ENCODE results near the gene ANKRD16.
"Not testable (repeated sequence)": the region's sequence is repeated elsewhere in the genome, so short reads cannot be mapped to it uniquely, and the experiment has no call there.

The ANKRD16 gene

DNA sequence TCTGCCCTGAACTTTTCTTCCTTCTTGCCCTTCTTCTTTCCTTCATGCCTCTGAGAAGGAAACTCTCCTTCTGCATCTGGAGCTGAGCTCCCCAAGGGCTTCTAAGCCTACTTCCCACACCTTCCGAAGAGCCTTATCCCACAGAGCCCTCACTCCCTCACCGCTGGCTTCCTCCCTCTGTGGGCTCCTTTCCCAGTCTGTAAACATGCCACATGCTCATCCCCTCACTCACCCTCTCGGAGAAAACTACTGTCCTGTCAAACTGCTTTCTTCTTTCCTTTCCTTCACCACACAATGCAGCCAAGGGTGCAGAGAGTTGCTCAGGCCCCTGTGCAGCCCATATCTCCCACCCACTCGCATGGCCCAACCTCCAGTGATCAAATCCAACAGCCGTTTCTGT is 18.1 kb downstream of the ANKRD16 start:
- DNase-seq: no peak

DNA sequence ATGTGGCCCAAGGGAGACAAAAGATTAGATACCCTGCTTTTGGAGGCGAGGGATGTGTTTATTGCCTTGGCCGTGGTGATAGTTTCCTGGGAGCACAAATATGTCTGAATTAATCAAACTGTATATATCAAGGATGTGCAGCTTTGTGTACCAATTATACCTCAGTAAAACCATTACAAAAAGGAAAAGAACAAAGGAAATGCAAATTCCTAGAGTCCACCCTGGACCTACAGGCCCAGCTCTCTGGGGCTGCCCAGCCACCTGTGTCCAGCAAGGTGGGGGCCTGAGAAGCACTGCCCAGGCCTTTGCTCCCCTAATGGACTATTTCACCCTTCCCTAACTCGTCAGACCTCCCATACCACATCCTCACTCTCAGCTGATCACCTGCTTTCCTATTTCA is 20.5 kb downstream of the ANKRD16 start:
- DNase-seq: no peak

DNA sequence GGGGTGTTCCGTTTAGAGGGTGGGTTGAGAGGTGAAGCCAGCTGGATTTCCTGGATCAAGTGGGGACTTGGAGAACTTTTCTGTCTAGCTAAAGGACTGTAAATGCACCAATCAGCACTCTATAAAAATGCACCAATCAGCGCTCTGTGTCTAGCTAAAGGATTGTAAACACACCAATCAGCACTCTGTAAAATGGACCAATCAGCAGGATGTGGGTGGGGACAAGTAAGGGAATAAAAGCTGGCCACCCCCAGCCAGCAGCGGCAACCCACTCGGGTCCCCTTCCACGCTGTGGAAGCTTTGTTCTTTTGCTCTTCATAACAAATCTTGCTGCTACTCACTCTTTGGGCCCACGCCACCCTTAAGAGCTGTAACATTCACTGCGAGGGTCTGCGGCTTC is 21.3 kb downstream of the ANKRD16 start:
- not testable (repeated sequence) for DNase-seq

DNA sequence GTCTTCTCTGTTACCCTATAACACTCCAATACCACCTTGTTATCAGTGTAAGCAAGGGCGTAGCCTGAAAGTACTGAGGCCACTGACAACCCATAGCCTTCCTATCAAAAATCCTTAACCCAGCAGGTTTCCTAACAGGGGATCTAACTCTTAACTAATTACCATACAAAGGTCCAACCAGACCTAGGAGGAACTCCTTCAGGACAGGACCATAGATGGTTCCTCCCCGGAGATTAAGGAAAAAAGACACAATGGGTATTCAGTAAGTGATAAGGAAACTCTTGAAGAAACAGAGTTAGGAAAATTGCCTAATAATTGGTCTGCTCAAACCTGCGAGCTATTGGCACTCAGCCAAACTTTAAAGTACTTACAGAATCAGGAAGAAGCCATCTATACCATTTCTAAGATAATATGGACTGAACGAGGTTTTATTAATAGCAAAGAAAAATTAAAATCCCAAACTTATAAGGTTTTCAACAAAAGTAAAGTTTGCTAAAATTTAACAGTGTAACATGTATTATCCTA is 22.5 kb downstream of the ANKRD16 start:
- DNase-seq: not testable (repeated sequence)

DNA sequence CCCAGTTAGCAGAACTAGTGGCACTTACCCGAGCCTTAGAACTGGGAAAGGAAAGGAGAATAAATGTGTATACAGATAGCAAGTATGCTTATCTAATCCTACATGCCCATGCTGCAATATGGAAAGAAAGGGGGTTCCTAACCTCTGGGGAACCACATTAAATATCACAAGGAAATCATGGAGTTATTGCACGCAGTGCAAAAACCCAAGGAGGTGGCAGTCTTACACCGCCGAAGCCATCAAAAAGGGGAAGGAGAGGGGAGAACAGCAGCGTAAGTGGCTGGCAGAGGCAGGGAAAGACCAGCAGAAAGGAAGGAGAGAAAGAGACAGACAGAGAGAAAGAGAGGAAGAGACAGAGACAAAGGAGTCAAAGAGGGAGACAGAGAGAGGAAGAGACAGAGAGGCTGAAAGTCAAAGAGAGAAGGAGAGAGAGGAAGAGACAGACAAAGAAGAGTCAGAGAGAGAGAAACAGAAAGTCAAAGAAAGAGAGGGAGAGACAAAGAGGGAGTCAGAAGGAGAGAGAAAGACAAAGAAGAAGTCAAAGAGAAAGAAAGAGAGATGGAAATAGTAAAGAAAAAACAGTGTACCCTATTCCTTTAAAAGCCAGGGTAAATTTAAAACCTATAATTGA is 23.1 kb downstream of the ANKRD16 start:
- not testable (repeated sequence) for DNase-seq

DNA sequence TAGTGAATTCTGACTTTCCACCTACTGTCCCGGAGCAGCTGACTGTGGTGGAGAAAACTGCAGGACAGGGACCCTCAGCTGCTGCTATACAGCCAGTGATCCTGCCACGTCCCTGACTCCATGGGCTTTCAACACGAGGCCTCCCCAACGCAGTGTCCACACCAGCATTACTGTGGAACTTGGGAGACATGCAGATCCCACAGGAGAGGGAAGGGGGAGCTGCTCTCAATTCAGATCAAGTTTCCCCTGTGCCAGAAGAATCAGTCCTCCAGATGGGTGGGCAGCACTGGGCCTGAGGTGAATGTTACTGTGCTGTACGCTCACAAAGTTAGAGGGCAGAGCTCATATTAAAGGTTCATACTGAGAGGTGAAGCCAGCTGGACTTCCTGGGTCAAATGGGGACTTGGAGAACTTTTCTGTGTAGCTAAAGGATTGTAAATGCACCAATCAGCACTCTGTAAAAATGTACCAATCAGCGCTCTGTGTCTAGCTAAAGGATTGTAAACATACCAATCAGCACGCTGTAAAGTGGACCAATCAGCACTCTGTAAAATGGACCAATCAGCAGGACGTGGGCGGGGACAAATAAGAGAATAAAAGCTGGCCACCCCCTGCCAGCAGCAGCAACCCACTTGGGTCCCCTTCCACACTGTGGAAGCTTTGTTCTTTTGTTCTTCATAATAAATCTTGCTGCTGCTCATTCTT is 26.6 kb downstream of the ANKRD16 start:
- not testable (repeated sequence) for DNase-seq

DNA sequence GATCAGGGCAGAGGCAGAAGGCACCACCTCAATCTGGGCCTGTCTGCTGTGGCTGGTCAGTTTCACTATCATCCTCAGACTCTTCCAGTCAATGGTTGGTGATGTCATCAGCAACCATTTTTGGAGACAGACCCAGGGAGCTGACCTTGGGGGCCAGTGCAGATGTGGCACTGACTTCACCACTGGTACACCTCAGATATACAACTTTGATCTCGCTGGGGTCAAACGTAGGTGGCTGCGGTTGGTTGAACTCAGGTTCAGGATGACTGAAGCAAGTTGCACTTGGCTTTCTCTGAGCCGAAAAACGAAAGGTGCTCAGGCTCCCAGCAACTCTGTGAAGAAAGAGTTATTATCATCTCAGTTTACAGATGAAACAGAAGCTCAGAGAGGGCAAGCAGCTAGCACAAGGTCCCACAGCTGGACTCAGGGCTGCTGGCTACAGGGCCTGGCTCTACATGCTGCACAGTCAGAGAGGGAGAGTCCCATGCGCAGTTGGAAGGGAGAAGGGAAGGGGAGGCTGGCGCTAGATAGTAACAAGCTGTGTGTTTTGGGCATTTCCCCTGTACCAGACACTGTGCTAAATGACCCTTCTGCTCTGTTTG is 27.2 kb downstream of the ANKRD16 start:
- DNase-seq: no peak

DNA sequence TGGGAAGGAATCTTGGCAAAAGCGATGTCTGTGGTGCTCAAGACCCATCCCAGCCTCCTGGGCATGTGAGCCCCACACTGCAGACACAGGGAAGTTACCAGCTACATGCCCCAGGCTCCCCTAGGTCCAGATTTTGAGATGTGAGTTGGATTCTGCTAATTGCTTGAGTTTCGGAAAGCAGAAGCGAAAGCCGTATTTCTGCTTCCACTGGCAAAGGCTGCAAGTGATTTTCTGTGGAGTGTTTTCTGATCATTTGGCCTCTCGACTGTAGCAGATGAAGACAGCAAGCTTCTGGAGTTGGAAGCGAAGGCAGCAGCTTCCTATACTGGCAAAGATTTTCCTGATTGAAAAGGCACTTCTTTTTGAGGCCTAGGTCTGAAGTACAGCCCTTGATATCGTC is 29.6 kb downstream of the ANKRD16 start:
- no peak for DNase-seq

DNA sequence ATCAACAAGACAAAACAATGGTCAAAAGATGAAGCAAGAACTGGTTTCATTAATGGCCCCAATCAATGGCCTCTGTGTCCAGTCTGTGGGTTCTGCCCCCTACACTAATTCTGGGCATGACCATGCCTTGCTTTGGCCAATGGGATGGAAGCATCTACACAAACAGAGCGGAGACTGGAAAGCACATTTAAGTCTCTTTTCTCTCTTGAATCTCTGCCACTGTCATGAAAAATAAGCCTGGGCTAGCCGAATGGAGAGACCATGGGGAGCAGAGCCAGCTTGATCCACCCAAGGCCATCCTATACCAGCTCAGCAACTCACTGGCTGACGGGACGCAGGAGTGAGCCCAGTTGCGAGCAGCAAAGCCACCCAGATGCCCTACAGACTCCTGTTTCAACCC is 30.9 kb downstream of the ANKRD16 start:
- DNase-seq: no peak

DNA sequence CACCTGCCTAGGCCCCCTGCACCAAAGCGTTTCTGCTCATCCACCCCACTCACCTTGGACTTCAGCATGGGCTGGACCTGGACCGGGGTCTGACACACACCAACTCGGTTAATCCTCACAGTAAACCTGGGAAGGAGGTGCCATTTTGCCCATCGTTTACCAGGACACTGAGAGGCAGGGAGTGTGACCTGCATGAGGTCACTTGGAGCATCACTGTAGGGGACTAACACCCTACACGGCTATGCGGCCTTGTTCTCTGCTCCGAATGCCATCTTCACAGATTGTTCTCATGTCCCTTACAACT is 33.0 kb downstream of the ANKRD16 start:
- no peak for DNase-seq

DNA sequence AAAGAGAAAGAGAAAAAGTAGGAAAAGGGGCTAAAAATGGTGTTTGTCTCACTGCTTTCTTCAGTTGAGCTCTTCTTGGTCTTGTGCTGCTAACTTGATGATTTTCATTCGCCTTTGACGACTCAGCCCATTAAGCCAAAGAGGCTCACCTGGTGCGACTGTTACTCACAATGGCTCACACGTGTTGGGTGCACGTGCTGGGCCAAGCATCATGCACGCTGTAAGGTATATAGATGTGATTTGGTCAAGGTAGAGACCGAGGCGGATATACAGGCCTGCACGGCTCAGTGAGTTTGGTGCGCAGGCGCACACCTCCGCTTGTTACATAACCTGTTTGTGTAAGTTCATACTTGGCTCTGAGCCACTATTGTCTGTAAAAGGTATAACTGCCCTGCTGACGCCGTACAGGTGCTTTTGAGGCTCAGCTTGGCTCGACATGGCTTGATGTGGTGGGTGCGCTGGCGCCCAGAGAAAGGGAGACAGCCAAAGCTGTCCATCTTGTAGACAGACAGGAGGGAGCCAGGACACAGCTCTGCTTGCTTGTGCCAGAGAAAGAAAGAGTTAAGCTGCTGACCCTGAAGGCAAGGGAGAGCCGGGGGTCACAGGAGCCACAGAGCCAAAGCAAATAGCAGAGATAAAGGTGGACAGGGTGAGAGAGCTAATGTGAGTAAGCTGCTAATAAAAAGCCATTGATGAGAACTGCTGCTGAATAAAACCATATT is 33.6 kb downstream of the ANKRD16 start:
- no peak for DNase-seq

DNA sequence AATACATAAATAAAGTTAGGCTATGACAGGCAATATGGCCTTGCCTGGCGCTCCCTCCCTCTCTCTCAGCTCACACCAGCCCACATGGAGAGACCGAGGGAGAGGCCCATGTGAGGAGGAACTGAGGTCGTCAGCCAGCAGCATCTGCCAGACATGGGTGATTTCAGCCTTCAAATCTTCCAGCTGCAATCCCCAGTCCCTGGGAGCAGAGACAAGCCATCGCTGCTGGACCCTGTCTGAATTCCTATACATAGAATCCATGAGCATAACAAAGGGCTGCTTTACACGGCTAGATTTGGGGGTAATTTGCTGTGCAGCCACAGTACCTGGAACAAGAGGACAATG is 35.6 kb downstream of the ANKRD16 start:
- DNase-seq: no peak

DNA sequence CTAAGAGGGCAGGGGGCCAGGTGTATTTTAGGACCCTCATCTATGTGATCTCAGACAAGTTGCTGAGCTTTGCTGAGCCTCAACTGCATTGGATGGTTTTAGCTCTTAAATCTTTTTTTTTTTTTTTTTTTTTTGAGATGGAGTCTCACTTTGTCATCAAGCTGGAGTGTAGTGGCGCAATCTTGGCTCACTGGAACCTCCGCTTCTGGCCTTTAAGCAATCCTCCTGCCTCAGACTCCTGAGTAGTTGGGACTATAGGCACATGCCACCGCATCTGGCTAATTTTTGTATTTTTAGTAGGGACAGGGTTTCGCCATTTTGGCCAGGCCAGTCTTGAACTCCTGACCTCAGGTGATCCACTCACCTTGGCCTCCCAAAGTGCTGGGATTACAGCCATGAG is 43.0 kb downstream of the ANKRD16 start:
- DNase-seq: not testable (repeated sequence)

DNA sequence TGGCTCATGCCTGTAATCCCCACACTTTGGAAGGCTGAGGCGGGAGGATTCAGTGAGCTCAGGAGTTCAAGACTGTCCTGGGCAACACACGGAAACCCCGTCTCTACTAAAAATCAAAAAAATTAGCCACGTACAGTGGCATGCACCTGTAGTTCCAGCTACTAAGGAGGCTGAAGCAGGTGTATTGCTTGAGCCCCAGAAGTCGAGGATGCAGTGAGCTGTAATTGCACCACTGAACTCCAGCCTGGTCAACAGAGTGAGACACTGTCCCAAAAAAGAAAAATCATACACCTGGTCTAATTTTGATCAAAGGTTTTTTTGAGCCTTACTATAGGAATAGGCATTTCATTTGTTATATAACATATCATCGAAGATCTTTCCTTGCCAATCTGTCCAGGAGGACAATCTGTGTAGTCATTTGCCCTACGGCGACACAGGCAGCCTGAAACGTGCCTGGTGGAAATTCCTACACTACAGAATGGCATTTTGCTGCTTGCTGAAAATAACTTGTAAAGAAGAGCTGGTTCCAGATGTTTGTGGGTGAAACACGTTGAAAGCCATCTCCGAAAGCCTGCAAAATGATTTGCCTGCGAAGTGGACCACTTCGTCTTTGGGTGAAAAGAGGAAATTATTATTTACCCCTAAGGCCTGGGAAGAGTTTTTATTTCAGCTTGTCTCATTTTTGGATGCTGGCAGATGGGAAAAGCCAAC is 45.2 kb downstream of the ANKRD16 start:
- DNase-seq: no peak

DNA sequence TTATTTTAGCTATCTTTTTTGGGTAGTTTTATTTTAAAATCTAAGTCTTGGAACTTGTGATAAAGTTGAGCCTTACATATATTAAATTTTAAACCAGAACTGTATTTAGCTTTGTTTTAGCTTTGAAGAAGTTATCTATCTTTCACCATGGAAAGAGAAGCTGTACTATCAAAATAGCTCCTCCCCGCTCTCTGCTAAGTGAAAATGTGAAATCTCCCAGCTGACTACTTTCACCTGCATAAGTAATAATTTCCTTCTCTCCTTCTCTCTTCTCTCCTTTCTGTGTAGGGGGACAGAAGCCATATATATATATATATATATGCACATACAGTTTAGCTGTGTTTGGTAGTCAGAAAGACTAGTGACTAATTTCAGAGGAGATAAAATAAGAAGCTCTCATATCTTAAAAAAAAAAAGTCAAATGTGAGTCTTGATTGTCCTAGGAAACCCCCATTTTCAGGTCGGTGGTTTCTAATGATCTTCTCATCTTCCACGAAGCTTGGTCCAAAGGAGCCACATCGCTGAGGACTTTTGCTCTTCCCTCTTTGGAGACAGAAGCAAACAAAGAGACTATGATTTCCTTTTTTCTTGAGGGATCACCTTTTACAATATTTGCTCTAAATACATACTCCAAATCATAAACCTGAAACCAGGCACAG is 45.9 kb downstream of the ANKRD16 start:
- no peak for DNase-seq

DNA sequence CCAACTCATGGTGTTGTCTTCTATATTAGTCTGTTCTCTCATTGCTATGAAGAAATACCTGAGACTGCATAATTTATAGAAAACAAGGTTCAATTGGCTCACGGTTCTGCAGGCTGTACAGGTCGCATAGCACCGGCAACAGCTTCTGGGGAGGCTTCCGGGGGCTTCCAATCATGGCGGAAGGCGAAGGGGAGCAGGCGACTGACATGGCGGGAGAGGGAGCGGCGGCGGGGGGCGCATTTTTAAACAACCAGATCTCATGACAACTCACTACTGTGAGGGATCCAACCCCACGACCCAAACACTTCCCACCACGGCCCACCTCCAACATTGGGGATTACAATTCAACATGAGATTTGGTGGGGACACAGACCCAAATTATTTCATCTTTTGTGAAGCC is 47.7 kb downstream of the ANKRD16 start:
- no peak for DNase-seq

DNA sequence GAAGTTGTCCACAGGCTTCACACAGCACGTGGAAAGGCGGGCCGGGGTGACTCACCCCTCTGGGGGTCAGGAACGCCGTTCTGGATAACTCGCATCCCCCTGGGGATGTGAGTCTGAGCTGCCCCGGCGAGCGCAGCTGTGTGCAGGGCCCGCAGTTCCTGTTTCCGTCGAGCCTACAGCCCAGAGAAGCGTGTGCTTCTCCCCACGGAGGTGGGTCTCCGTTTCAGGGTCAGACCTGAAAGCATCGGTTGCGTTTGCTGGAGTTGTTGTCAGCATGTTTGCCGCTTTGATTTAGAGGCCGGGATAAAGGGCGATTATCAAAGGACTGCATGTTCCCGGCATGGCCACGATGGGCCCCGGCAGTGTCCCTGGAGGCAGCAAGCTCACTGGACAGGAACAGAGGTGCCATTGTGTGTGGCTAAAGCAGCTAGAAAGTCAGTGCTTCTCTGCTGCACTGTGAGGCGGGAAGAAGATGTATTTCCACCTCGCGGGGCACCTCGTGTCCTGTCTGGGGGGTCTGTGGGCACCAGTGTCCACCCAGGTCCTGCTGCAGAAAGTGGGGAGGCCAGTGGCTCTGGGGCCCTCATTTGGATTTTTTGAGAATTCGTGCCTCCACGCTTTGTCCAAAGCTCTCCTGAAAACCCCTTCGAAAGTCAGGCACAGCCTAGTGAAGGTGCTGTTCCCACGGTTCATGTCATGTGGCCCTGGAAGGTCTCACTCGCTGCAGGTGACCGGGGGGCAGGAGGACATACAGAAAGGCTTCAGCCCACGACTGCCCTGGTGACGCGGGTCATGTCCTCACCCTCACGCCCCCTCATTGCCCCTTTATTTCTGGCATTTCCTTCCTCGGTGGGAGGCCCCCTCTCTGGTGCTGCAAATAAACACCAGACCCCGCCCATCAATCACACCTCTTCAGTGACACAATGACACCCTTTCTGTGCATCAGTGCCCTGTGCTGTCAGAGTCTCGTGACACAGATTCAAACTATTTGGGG is 49.1 kb downstream of the ANKRD16 start:
- DNase-seq: no peak

DNA sequence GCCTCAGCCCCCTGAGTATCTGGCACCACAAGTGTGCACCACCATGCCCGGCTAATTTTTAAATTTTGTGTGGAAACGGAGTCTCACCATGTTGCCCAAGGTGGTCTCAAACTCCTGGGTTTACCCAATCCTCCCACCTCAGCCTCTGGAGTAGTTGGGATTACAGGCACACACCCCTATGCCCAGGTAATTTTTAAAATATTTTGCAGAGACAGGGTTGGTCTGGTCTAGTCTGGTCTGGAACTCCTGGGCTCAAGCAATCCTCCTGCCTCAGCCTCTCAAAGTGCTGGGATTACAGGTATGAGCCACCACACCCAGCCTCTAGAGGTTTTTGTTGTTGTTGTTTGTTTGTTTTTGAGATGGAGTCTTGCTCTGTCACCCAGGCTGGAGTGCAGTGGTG is 53.5 kb downstream of the ANKRD16 start:
- DNase-seq: not testable (repeated sequence)

DNA sequence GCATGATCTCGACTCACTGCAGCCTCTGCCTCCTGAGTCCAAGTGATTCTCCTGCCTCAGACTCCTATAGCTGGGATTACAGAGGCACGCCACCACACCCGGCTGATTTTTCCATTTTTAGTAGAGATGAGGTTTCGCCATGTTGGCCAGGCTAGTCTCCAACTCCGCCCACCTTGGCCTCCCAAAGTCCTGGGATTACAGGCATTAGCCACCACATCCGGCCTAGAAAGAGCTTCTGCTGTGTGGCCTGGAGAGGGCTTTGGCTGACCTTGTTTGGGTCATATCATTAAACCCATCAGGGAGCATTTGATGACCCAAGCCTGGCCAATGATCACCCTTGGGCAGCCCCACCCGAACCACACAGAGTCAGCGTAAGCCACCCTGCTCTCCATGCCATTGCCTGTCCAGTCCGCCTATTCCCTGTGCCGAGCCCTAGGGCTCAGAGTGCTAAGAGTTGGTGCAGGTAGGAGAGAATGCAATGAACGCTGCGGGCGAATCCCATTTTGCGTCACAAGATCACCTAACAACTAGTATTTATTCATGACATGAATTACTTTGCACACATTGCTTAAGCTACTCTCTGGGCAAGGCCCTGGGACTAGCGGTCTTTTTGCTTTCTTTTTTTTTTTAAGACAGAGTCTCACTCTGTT is 54.1 kb downstream of the ANKRD16 start:
- no peak for DNase-seq

DNA sequence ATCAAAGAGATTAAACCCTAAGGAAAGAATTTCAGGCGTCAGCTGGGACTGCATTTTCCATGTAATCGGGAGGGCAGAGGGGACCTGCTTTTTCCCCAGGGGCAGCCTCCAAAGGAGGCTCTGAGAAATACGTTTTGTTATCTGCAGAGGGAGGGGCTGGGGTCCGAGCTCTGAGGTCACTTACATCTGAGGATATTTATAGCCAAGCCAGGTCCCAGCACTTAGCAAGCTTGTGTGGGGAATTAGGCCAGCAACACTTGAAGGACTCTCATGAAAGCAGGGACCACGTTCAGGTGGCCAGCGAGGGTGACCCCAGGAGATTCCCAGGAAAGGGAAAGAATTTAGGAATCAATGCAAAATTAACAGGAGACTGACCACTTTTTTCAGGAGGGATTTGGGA is 55.9 kb downstream of the ANKRD16 start:
- DNase-seq: no peak

DNA sequence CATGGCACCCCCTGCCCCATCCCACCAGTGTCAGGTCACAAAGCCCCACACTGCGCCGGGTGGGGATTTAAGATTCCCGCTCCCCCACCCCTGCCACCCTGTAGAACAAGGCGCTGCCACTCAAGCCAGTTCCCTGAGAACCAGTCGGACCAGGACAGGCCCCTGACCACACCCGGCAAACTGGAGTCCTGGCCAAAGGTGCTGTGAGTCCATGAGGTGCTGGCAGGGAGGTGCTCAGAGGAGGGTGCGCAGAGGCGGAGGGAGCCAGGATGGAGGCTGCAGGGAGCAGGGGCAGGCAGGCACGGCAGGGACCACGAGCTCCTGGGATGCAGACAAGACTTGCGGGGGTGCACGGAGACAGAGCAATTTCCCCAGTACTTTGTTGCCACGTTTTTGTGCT is 56.7 kb downstream of the ANKRD16 start:
- no peak for DNase-seq
